HG03135 (cell line): Measurements from ENCODE around the gene TMPRSS3.

Source experiments
- ATAC-seq: cut with Tn5 transposase; IDR thresholded peaks from one replicate; pipeline ENCODE4 v1.9.1; 2021; ENCODE audit warnings: mild to moderate bottlenecking, moderate library complexity; ENCODE audit not compliant: unreplicated experiment

TMPRSS3 gene

DNA sequence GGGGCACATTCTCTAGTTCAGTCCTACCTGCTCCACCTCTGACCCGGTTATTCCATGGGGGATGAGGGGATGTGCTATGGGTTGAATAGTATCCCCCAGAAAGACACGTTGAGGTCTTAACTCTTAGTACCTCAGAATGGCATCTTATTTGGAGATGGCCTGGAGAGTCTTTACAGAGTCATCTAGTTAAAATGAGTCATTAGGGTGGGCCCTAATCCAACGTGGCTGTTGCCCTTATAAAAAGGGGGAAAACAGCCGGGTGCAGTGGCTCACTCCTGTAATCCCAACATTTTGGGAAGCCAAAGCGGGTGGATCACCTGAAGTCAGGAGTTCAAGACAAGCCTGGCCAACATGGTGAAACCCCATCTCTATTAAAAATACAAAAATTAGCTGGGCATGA lies 5.7 kb downstream of the TMPRSS3 start:
- no peak for ATAC-seq

- ATAC-seq = no peak
Measured at GRCh38 chr21:42389449-42389835, 6.4 kb downstream of the TMPRSS3 start.

- no peak for ATAC-seq
Measured at GRCh38 chr21:42388740-42389448, 7.0 kb downstream of the TMPRSS3 start.

DNA sequence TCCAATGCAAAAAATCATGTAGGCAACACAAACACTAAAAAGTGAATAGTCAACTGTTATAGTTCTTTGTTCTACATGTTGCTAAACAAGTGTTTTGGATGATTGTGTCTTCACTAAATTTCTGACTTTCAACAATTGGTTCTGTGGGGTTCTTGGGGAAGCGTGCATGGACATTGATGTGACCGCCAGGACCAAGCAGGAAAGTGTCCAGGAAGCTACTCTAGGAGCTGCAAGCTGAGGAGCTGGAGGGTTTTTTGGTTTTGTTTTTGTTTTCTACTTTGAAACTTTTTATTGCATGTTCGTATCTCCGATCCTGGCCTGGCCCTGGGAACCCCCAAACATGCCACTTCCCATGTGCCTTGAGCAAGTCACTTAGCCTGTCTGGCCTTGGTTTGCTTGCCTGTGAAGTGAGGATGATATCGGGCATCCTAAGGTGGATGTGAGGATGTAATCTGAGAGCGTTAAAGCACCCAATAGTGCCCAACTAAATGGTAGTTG lies 8.0 kb downstream of the TMPRSS3 start:
- ATAC-seq = no peak

DNA sequence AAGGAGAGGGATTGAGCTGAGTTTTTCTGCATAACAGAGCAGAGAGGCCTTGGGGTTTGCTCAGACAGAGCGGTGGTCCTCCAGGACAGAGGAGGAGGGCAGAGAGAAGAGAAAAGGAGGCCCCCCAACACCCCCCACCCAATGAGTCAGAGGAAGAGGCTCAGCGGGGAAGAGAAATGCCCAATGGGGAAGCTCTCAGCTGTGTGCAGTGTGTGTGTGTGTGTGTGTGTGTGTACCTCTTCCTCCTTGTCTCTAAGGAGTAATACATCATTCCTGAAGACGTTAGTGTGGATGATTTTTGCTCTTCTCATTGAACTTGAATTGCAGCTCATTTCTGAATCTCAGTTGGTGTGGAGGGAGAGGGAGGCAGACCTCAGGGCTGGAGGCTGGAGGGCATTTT lies 8.7 kb downstream of the TMPRSS3 start:
- no peak for ATAC-seq

GRCh38 chr21:42386034-42386591 lies 9.7 kb downstream of the TMPRSS3 start:
- ATAC-seq = no peak

DNA sequence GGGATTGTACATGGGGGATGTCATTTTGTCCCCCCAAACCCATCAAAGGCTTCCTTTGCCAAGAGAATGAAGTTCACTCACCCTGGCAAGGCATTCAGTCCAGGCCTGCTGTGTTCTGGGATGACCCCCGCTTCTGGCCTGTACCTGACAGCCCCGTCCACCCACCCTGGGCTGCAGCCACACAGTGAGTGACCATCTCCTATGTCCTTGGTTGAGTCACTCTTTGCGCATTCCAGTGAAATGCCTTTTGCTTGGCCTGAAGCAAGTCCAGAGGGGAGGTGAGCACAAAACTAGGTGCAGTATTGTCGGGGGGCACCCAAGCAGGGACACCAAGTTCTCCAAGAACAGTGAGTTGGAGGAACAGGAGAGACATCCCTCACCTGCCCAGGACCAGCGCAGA lies 10.2 kb downstream of the TMPRSS3 start:
- no peak for ATAC-seq

GRCh38 chr21:42384989-42385388 lies 10.9 kb downstream of the TMPRSS3 start:
- ATAC-seq = no peak

DNA sequence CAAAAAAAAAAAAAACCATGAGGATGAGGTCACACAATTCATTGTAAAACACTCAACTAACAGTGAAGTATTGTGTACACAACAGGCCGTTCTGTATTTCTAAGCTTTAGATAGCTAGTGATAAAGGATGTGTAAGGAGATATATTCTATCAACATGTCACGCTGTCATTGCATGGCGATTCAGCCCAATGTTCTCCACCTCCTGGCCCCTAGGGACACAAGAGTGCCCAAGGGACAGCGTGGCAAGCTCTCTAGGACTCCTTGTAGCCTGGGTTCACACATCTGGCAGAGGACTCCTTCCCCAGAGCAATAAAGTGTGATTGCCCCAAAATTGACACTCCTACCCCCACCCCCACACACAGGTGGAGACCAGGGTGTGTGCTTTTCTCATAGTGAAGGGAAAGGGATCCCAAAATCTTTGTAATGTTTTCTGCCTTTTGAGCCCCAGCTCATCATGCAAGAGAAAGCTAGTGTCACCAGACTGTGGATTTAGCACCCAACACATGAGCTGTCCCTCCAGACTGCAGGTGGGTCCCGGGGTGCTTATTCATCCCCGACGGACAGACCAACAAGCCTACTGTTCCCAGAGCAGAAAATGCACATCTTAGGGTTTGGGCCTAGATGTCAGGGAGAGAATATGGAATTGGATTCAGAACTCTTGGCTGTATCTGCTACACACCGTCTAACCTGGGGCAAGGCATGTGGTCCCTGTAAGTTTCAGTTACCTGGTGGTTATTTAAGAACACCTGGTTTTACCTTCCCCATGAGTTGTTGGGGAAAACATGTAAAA lies 11.5 kb downstream of the TMPRSS3 start:
- ATAC-seq = no peak

DNA sequence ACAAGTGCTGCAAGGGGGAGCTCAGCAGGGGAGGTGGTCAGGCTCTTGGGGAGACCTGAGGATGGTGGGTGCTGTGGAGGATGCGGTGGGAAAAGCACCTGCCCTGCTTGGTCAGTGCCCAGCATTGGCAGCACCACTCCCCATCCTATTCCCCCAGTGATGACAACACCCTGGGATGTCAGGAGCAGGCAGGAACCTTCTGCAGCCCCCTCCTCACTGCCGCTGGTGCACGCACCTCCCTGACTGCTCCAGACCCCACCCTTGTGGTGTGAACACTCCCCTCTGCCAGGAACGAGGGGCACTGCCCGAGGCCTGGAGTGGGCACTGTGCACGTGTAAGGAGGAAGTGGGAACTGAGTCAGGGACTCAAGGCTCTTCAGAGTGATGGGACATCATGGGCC lies 12.5 kb downstream of the TMPRSS3 start:
- no peak for ATAC-seq

GRCh38 chr21:42382915-42383314 lies 12.9 kb downstream of the TMPRSS3 start:
- no peak for ATAC-seq

DNA sequence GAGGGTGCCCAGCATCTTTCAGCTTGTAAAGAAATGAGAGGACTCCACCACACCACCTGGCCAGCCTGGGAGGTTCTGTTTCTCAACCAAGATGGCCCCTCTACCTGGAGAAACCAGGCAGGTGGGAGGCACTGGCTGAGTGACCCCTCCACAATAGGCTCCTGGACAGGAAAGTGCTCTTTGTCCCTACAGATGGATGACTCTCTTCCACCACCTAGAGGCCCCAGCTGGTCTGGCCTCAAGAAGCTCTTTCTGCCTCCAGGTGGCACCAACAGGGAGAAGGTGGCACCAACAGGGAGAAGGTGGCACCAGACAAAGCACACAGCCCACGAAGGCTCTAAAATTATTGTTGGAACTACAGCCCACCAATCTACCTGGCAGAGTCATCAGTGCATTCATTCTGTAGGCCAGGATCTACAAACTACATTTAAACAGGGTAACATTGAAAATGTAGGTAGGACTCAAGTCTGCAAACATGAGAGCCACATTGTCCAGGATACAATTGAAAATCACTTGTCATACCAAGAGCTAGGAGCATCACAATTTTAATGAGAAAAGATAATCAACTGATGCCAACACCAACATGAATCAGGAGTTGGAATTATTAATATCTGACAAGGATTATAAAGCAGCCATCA lies 14.4 kb downstream of the TMPRSS3 start:
- no peak for ATAC-seq

DNA sequence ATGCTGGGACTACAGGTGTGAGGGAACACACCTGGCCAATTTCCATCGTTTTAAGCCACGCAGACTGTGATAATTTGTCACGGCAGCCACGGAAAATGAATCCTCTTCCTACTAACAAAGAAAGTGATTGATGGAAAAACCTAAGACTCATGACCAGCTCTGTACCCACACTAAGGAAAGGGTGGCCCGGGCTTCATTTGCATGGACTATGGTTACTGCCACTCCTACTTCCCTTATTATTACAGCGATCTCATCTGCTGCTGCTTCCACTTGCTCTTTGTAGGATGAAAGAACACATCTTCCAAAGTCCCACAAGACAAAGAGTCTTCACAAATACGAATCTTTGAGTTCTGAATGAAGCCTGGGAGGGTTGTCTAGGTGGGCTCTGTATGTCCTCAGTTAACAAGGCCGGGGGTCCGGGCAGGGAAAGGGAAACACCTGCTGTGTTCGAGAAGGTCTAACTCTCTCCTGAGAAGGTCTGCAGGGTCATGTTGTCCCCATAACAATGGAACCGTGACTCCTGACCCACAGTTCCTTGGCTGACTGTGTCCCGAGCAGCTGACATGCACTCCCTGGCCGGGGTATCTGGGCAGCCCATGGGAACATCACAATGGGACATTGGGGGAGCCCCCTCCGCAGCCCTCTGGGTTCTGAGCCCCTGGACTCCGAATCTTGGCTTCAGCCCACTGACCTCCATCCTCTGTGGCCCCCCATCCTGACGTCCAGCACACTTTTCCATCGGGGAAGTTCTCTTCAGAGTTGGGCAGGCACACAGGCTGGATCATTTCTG lies 16.2 kb downstream of the TMPRSS3 start:
- ATAC-seq = no peak

- ATAC-seq = no peak
Measured at GRCh38 chr21:42378418-42378817, 17.4 kb downstream of the TMPRSS3 start.

DNA sequence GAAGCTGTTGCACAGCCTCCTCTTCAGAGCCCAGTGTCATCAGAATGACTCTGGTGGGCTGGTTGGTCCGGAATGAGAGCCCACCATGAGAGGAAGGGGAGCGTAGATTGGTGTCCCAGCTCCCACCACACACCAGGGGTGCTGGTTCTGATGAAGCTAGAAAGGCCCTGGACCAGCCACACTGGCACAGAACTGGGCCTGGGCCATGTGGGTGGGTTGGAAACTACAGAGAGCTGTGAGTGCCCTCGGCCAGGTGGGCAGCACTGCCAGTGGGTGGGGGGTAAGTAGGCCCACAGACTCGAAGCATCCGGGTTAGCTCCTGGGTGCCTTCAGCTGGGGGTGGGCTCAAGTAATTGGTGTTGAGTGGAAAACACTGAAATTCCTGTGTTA lies 17.9 kb downstream of the TMPRSS3 start:
- ATAC-seq = no peak

GRCh38 chr21:42377211-42377950 lies 18.5 kb downstream of the TMPRSS3 start:
- no peak for ATAC-seq

DNA sequence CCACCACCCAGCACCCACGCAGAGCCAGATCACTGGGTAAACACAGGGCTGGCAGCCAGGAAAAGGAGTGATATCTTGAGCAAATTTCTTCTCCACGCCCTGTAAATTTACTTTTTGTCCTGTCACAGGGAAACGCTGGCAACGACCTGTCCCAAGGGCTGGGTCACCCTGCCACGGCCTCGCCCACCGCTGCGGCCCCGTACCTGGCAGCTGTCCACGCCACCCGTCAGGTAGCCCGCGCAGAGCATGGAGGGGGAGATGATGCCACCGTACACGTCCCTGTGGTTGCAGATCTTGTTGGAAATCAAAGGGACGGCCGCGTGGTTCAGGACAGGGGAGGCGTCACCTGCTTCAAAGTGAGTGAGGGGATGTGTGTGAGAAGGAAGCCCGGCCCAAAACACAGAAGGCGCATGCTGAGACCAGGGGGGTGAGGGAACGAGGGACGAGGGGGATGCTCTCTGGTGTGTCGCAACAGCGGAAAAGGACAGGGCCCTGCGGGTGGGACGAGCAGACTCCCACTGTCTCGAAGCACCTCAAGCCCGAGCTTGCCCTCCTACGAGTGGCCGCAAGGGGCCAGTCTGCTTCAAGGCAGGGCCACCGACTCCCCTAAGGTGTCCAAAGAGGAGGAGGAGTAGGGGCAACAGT lies 19.4 kb downstream of the TMPRSS3 start:
- no peak for ATAC-seq

DNA sequence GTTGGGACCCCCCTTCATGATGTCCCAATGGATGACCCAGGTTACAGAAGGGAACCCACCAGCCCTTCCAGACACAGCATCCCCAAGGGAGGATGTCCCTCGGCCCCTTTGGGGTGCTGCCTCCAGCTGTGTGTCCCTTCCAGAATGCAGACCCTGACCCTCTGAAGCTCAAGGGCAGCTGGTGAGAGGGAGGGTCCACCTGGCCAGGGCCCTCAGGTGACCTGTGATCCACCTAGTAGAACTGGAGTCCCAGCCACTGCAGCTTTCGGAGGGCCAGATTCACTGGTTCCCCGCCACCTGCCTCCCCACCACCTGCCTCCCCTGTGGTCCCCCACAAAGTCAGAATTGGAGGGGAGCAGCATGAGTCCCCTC lies 19.9 kb downstream of the TMPRSS3 start:
- no peak for ATAC-seq

- ATAC-seq = no peak
Measured at GRCh38 chr21:42375506-42375905, 20.3 kb downstream of the TMPRSS3 start.
